HEK293T (cell line): ENCODE measurements around the gene CLCN7.

Experiments used
- ARNT ChIP-seq: fragments of 450-650 bp; IDR thresholded peaks from 2 replicates; pipeline ENCODE4 v1.6.1; 2017; ENCODE audit warnings: mild to moderate bottlenecking
- BHLHE40 ChIP-seq: fragments of 450-650 bp; IDR thresholded peaks from 2 replicates; pipeline ENCODE4 v1.6.1; 2016; ENCODE audit warnings: mild to moderate bottlenecking, moderate library complexity, borderline replicate concordance
- CTBP1 ChIP-seq: fragments of 450-650 bp; IDR thresholded peaks from 2 replicates; pipeline ENCODE4 v1.6.1; 2016; ENCODE audit warnings: borderline replicate concordance
- ELF4 ChIP-seq: fragments of 450-650 bp; IDR thresholded peaks from 2 replicates; pipeline ENCODE4 v1.6.1; 2017; ENCODE audit warnings: antibody characterized with exemption
- FOXA1 ChIP-seq: fragments of 450-650 bp; IDR thresholded peaks from 2 replicates; pipeline ENCODE4 v1.6.1; 2016; ENCODE audit warnings: mild to moderate bottlenecking
- FOXK2 ChIP-seq: fragments of 450-650 bp; IDR thresholded peaks from 2 replicates; pipeline ENCODE4 v1.6.1; 2016; ENCODE audit warnings: mild to moderate bottlenecking
- FOXM1 ChIP-seq: fragments of 450-650 bp; IDR thresholded peaks from 2 replicates; pipeline ENCODE4 v1.6.1; 2017; ENCODE audit warnings: mild to moderate bottlenecking, borderline replicate concordance
- HDGF ChIP-seq: fragments of 450-650 bp; IDR thresholded peaks from 2 replicates; pipeline ENCODE4 v1.6.1; 2017; ENCODE audit warnings: antibody characterized with exemption, borderline replicate concordance
- LEF1 ChIP-seq: fragments of 450-650 bp; IDR thresholded peaks from 2 replicates; pipeline ENCODE4 v1.6.1; 2017; ENCODE audit warnings: mild to moderate bottlenecking, borderline replicate concordance
- NFRKB ChIP-seq: fragments of 450-650 bp; IDR thresholded peaks from 2 replicates; pipeline ENCODE4 v1.6.1; 2016; ENCODE audit warnings: mild to moderate bottlenecking, moderate library complexity
- PKNOX1 ChIP-seq: fragments of 450-650 bp; IDR thresholded peaks from 2 replicates; pipeline ENCODE4 v1.6.1; 2016
- SP1 ChIP-seq: fragments of 450-650 bp; IDR thresholded peaks from 2 replicates; pipeline ENCODE4 v1.6.1; 2017
- SUZ12 ChIP-seq: fragments of 450-650 bp; IDR thresholded peaks from 2 replicates; pipeline ENCODE4 v1.6.1; 2016; ENCODE audit warnings: mild to moderate bottlenecking
- TARDBP ChIP-seq: fragments of 450-650 bp; IDR thresholded peaks from 2 replicates; pipeline ENCODE4 v1.6.1; 2016

- TF ChIP-seq SP1 = no peak
- no peak for TF ChIP-seq ELF4
- TF ChIP-seq FOXA1 = no peak
- TF ChIP-seq HDGF = no peak
- TF ChIP-seq SUZ12 = no peak
- no peak for TF ChIP-seq CTBP1
- no peak for TF ChIP-seq FOXM1
- TF ChIP-seq BHLHE40 = no peak
- no peak for TF ChIP-seq LEF1
- no peak for TF ChIP-seq ARNT
- no peak for TF ChIP-seq PKNOX1
- TF ChIP-seq NFRKB = no peak
- TF ChIP-seq FOXK2 = no peak
- TF ChIP-seq TARDBP = no peak
These were observed 52.8 kb downstream of the CLCN7 start for GRCh38 chr16:1422076-1422475.
